ENCODE measurements around the gene FBXO40.

- no peak for TF ChIP-seq ZNF436 (CRISPR knock-in tag; IDR thresholded peaks at IDR 0.05)
- TF ChIP-seq ZNF212 (CRISPR knock-in tag; IDR thresholded peaks at IDR 0.05), result no peak
- no peak for TF ChIP-seq KLF13 (tag; IDR thresholded peaks at IDR 0.05; ENCODE audit: borderline replicate concordance, low read depth)
- TF ChIP-seq KDM1A (IDR thresholded peaks at IDR 0.05), result no peak
- no peak for TF ChIP-seq ZNF224 (CRISPR knock-in tag; IDR thresholded peaks at IDR 0.05)
- no peak for TF ChIP-seq POLR2AphosphoS5 (IDR thresholded peaks at IDR 0.05; ENCODE audit: control insufficient read depth, insufficient read depth, low read depth, low read length)
- no peak for TF ChIP-seq CTCF (IDR thresholded peaks at IDR 0.05 in 2 of 3, conservative IDR thresholded peaks at IDR 0.05 in 1 of 3; ENCODE audit: insufficient read depth in 2 of 3, low read depth in 1 of 3, low read length in 3 of 3)
- no peak for TF ChIP-seq ZNF785 (CRISPR knock-in tag; IDR thresholded peaks at IDR 0.05)
- no peak for TF ChIP-seq MLX (CRISPR knock-in tag; conservative IDR thresholded peaks at IDR 0.05)
- no peak for TF ChIP-seq CREB5 (CRISPR knock-in tag; IDR thresholded peaks at IDR 0.05)
- no peak for TF ChIP-seq E2F1 (CRISPR knock-in tag; IDR thresholded peaks at IDR 0.05)
- TF ChIP-seq USF2 (CRISPR knock-in tag; IDR thresholded peaks at IDR 0.05), result no peak
- TF ChIP-seq SNAPC5 (CRISPR knock-in tag; IDR thresholded peaks at IDR 0.05), result no peak
Observed at GRCh38 chr3:121624147-121624899, 31.1 kb downstream of the FBXO40 start.
